ENCODE data around the gene RXFP2.

RXFP2 gene, protein sequence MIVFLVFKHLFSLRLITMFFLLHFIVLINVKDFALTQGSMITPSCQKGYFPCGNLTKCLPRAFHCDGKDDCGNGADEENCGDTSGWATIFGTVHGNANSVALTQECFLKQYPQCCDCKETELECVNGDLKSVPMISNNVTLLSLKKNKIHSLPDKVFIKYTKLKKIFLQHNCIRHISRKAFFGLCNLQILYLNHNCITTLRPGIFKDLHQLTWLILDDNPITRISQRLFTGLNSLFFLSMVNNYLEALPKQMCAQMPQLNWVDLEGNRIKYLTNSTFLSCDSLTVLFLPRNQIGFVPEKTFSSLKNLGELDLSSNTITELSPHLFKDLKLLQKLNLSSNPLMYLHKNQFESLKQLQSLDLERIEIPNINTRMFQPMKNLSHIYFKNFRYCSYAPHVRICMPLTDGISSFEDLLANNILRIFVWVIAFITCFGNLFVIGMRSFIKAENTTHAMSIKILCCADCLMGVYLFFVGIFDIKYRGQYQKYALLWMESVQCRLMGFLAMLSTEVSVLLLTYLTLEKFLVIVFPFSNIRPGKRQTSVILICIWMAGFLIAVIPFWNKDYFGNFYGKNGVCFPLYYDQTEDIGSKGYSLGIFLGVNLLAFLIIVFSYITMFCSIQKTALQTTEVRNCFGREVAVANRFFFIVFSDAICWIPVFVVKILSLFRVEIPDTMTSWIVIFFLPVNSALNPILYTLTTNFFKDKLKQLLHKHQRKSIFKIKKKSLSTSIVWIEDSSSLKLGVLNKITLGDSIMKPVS

DNA sequence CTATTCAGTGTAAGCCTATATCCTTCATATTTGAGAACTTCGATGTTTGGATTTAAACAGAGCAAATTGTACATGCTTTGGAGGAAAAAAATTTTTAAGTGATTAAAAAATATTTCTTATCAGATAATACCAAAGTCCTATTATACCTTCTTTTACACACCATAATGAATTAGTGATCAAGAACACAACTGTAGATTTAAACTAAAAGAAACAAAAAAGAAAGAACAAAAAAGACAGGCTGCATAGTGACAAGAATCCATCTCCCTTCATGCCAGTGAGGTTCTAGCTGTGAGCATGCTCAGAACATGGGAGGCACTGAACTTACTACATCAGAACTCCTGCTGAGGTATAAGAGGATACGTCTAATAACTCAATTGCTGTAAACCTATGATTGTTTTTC lies at the start of gene RXFP2:
Gene RXFP2 (plus strand): TSS at position 301 of the 400 bp plus-strand sequence. CDS start 87 bp downstream, at position 388.
- peak; percentile 1 for DNase-seq

DNA sequence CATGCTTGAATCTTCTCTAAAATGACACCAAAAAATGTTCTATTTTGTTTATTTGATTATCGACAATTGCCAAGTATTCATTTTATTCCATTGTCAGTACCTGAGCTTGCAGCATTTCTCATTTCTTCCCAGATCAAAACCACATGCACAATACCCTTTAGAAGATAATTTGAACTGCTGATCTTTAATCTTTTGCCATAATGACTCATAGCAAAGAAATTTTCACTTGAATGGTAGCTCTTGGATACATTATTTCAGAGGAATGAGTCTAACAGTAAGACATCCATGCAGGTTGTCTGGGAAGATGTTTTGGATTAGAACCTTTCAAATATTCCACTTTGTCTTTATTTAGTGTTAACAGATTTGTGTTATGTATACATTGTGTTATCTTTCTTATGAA lies 42.0 kb upstream of the RXFP2 start:
- DNase-seq, result no peak

DNA sequence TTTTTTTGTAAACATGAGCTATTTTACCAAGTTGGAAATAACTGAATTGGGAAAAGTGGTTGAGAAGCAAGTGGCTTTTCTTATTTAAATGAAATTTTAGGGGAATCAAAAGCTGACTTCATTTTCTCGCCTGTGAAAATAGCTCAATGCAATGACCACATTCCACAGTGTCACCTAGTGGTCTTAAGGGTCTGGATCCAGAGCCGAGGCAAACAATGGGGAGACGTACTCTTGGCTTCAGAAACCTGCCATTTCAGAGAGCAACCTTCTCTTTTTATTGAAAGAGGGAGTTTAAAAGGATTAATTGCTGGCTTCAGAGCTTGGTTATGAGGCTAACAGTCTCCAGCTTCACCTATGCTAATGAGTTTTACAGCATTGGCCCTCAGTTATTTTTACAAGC lies 39.7 kb upstream of the RXFP2 start:
- no peak for DNase-seq

DNA sequence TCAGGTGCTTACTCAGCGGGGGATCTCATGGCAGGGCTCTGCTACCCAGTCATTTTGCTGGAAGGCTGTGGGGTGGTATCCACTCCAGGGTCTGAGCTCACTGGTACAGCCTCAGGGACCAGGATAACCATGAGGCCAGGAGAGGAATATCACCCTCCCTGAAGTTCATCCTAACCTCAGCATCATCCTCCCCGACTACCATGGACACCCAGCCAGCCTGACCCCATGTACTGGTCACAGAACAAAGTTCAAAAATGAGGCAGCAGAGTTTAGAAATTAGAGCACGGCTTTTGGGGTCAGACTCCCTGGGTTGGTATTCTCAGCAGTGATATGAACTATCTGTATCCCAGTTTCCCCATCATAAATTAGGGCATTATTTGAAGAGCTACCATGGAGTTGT lies 35.5 kb upstream of the RXFP2 start:
- DNase-seq, result no peak

DNA sequence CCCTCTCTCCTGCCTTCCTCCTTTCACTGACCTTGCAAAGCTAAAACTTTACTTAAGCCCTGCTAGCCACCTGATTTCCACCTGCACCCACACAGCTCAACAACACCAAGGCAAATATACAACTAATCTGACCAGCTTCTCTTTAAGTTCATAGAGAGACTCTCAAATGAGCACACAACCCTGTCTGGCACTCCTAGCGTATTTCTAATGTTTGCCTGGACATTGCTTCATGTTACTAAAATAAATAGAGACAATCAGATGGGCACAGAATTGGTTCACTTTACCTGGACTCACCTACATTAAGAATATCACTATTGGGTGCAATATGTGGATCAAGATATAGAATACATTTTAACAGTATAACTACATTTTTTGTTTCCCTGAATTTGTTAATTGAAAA lies 33.2 kb upstream of the RXFP2 start:
- DNase-seq, result no peak

DNA sequence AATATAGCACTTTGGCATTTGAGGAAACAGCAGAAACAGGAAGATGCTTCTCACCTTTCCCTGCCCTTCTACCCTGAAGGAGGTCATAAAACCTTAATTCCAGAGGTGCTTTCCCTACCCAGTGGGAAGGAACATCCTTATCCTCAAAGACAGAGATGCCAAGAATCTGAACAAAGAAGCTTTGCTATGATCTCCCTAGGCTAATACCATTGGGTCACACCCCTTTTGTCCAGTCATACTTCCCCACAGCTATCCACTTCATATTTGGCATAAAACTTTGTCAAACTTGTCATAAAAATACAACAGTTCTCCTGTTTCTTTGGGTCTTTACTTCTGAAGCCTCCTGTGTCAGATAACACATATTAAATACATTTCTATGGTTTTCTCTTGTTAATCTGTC lies 21.7 kb upstream of the RXFP2 start:
- DNase-seq, result no peak

DNA sequence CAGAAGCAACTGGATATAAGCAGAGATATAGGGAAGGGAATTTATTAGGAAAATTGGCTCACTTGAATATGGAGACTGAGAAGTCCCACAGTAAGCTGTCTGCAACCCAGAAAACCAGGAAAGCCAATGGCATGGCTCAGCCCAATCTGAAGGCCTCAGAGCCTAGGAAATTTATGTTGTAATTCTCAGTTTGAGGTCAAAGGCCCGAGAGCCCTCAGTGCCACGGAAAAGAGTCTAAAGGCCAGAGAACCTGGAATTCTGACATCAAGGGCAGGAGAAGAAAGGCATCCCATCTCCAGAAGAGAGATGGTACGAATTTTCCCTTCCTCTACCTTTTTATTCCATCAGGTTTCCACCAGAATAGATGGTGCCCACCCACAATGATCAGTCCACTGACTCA lies 20.1 kb upstream of the RXFP2 start:
- no peak for DNase-seq

DNA sequence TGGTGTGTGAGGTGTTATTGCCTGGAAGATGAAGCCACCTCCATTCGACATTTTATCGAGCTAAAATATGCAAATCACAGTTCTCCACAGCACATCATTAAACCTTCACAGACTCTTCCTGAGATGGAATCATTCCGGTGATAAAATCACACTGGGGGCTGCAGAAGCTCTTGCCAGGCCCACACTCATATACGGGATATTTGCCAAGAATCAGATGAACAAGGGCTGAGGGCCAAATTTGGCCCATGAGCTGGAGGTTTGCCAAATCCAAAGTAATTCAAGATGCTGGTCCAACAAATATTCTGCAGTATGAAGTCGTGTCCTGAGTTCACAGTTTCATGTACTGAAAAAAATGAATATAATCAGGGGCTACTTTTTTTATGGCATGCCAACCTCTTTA lies 16.7 kb upstream of the RXFP2 start:
- DNase-seq, result peak; percentile 80

DNA sequence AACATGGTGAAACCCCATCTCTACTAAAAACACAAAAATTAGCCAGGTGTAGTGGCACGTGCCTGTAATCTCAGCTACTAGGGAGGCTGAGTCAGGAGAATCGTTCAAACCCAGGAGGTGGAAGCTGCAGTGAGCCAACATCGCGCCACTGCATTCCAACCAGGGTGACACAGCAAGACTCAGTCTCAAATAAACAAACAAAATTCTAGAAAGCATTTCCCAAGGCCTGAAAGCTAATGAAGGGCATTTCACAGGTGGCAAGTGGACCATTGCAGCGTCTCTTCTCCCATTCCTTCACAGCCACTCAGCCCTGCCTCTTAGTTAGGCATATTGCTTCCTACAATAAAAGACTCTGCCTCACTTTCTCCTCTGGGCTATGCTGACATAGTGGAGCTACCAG lies 13.5 kb upstream of the RXFP2 start:
- no peak for DNase-seq

DNA sequence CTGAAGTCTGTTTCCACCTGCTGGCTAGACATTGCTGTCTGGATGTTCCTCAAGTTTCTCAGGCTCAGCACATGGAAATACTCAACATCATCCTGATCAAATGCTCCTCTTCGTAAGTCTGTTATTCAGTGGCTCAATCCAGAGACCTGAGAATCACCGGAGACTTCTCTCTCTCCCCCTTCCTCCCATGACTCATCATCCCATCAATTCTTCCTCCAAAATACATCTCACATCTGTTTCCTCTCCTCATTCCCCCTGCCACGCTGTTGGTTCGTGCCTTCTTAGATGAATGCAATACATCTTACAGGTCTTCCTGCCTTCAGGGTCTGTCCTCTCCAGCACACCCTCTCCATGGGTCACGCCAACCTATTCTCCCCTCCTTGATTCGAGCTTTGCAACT lies 7.4 kb upstream of the RXFP2 start:
- no peak for DNase-seq

DNA sequence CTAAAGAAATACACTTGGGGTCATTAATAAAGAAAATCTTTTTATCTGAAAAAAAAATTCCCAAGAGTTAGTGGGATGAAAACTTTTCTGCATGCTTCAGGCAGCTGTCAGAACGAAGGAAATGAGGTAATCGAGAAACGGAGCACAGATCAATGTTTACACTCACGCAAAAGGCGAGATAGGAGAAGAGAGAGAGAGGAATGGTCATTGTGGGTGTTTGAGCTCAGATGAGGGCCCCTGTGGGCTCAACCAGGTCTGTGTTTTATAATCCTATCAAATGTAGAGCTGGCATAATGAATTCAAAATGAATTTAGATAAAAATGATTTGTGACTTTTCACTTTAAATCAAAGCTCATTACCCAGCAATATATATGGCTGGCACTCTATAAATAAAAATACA lies 6.3 kb upstream of the RXFP2 start:
- no peak for DNase-seq

DNA sequence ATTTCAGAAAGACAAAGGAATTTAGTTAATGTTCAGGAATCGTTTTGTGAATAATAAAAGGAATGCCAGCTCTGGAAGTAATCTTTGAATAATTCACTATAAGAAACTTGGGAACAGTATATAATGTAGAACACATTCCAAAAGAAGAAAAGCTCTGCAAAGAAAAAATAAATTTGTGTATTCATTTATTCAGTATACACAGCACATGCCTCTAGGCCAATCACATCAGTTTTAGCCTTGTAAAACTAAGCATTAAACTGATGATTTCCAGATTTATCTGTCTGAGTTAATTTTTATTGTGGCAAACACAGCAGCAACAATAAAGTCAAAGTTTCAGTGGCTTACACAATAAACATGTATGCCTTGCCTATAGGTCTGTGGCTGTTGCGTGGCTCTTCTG lies 5.7 kb upstream of the RXFP2 start:
- DNase-seq, result no peak

DNA sequence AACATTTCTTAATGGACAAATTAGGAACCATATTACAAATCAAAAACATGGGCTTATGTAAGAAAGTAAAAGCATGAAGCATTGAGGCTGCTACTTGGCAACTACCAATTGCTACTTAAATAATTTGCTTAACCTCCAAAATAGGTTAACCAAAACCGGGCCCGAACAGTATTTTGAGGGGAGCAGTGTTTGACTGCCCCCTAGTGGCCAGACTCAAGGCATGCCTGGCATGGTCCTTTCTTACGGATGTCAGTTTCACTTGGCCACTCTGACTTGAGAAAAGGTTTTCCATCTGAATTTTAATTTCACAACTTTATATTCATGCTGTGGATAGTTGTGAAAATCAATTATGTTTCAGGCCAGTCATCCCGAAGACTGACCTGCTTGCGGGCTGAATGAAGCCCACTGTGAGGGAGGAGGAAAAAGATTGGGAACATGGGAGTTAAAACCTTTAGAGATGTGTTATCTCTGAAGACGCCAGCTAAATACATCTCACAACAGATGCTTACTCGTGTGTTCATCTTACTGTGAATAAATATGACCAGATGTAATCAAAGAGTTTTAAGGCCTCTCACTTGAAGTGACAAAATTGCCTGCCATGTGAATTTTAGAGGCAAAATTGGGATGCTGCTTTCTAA lies 2.9 kb downstream of the RXFP2 start:
- DNase-seq, result peak; percentile 61

DNA sequence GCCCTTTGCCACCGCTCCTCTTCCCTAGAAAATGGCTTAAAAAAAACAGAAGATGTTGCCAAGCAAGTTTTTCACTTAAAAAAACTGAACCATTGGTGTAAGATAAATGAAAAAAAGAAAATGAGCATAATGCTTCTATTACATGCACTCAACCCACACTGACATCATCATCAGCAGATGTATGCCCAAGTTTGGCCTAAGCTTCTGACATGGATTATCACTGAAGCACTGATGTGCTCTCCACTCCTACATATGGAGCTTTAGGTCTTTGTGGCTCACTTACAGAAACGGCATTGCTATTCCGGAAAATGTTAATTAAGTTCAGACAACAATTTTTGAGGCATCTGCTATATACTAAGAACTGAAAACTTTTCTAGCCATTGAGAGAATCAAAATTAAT lies 8.0 kb downstream of the RXFP2 start:
- no peak for DNase-seq

DNA sequence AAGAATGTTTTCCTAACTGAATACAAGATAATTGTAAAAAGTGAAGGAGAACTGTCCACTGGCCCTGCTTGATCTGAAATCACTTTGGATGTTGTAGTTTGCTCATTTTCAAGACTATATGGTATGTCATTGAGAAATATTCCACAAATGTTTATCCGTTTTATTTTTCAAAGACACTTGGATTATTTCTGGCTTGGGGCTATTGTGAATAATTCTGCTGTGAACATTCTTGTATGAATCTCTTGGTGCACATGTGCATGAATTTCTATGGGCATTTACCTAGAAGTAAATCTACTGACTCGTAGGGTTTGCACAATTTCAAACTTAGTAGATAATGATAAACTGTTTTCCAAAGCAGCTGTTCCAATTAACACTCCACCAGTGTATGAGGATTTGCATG lies 8.6 kb downstream of the RXFP2 start:
- no peak for DNase-seq

DNA sequence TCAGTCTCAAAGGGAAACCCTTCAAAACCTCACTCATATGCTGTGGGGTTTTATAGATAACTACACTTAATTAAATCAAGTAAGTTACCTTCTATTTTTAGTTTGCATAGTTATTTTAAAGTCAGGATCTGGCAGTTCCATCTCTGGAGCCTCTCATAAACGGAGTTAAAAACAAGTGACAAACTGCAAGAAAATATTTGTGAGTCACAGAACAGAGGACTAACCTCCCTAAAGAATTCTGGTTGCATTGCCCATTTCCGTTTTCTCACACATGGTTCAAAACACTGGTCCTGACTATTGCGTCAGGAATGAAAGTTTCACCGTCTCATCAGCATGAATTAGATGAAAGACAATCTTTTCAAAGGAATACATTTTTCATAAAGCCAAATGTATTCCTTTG lies 10.6 kb downstream of the RXFP2 start:
- no peak for DNase-seq

DNA sequence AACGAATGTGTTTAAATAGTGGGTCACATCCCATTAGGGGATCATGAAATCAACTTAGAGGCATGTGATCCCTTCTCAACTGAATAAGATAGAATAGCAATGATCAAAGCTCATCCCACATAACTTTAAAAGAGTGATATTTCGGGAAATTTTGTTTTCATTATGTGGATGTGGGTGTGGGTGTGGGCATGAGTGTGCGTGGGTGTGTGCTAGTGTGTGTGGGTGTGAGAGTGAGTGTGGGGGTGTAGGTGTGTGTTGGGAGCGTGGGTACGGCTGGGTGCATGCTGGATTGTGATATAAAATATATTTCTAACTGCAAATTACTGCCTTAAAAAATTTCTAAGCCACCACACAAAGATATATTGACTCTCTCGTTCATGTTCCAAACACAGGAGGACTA lies 15.9 kb downstream of the RXFP2 start:
- DNase-seq, result no peak

DNA sequence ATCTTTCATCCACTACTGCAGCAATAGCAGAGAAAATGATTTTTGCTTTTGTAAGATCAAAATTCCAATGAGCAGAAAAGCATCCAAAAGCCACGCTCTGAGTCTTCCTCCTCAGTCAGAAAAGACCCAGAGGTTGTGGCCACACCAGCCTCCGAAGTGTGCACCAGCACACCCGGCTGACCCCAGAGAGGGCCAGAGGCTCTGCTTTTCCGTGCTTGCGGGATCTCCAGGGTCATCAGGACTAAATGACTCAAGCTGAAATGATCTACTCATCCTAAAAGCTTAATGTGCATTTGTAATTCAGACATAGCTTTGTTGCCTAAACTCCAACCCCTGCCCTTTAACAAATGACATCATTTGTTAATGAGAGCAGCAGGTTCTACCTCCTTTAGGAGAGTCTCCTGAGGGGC lies 16.5 kb downstream of the RXFP2 start:
- DNase-seq, result no peak

DNA sequence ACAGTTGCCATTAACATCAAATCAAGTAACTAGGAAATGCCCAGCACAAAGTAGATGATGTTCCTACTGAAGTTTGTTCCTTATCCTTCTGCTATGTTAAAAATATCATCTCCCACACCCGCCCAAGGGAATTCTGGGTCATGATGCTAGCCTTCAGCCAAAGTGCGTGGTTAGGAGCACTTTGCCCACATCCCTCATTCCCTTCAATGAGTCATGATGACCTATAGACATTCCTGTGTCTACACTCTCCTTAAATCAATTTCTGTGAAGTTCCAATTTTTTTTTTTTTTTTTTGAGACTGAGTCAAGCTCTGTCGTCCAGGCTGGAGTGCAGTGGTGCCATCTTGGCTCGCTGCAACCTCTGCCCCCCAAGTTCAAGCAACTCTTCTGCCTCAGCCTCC lies 17.0 kb downstream of the RXFP2 start:
- no peak for DNase-seq

DNA sequence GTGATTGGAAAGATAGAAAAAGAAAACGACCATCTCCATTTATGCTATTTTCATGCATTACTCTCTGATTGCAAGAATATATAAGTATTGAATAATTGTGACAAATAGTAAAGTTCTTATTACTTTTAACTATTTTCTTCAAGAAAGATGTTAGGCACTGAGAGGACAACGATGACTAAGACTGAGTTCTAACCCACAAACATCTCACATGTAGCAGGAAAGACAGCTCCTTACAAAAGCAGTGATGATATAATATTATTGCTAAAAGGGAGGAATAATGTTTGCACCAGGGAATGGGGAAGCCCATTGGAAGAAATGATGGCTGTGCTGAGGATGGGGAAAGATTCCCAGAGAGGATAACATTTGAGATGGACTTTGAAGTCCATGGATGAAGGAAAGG lies 22.6 kb downstream of the RXFP2 start:
- DNase-seq, result no peak

DNA sequence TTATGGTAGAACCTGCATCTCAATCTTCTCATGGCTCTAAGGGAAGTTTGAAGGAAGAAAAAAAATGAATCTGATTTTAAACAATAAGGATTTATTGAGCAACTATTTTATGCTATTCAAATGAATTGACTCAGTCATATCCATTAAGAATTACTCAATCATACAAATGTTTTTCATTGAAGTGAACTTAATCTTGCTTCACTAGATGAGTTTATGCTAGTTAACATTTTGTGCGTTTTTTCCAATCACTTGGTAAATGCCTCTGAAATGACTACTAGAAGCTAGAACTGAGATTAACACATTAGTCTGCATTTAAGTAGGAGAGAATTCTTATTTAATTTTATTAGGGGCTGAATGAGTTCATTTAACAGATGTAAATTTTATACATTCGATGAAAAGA lies 25.2 kb downstream of the RXFP2 start:
- no peak for DNase-seq

DNA sequence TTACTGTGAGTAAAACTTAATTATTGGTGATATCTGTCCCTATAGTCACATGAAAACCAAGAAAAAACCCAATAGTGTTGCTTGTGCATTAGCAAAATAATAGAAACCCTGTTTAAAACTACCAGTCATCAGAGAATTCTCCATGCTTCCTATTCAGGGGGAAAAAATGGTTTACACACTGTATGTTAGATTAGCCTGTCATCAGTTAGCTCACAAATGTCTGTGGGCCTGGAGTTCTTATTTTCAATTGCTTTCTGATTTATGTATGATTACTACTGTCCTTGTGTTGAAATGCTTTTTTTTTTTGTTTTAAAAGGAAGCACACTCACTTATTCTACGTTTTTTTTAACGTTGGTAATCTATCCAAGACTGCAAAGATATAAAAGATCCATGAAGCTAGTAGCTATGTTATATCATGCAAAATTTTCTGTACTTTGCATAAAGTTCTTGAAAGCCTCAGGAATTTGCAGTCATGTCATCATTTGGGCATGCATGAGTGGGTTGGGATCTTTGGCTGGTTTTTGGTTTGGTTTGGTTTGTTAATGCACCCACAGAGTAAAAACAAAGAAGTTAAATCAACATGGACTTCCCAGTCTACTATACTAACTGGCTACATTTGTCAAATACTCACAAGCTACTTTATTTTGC lies 25.9 kb downstream of the RXFP2 start:
- DNase-seq, result no peak

DNA sequence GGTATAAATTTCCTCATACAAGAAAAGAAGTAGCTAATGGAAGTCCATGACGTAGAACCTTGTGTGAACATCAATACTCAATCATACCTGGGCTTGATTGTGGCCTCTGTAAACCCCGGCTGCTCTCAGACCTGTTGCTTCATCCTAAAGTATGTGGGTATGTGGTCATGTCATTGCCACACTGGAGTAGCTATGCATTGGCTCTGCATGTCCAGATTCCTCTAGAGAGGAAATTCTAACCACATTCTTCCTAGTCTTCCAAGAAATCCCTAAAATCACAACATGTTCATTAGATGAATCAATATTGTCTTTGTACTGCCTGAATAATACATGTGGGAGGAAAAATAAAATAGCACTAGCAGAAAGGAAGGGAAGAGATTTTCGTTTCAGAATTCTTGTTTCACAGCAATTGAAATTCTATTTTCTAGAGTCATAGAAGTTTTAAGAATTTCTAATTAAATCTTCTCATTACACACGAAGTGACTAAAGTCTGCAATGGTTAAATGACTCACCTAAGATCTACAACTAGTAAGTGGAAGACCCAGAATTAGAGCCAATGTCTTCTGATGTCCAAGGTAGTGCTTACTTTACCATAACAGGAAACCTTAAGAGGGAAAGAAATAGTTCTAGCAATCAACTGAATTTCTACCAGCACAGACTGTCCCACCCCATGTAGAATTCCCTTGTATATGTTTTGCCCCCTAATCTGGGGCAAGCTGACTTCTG lies 28.0 kb downstream of the RXFP2 start:
- DNase-seq, result no peak

All from NCI-H69 (cell line).